IPS-11a (cell line): ENCODE results near the gene HES7.

ENCODE experiments used
- H3K4me3 ChIP-seq: one replicate; pipeline ENCODE4 v1.5.1; 2013; ENCODE audit warnings: low read depth, low read length, control low read depth

HES7 gene

DNA sequence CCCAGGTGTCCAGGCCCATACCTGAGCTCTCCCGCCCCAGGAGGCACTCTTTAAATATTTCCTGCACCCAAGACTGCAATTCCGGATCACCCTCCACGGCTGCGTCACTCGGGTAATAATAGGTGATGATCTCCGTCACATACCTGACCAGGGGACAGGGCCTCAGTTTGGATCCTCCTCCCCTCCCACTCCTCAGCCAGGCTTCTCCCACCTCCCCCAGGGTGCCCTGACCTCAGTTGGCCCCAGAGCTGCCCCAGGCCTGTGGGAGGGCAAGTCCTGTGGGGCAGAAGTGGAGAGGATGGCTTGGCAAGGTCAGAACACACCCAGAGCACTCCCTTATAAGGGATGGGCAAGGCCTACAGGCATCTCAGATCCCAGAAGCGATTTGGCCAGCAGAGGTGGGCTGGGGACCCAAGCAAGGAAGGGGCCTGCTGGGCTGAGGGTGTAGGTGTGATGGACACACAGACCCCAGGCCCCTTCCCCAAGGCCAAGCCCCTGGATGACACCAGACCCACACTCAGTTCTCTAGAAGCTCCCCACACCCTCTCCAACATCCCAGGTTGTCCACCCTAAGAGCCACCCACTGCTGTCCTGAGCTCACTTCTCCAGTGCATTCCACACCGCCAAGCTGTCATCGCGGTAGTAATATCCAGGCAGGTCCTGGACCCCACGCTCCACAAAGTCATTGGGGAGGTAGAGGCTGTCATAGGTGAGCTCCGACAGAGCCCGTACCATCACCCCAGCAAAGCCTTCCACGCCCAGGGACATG, 48.1 kb downstream of the HES7 start:
- H3K4me3 ChIP-seq, result no peak overlapping the region

DNA sequence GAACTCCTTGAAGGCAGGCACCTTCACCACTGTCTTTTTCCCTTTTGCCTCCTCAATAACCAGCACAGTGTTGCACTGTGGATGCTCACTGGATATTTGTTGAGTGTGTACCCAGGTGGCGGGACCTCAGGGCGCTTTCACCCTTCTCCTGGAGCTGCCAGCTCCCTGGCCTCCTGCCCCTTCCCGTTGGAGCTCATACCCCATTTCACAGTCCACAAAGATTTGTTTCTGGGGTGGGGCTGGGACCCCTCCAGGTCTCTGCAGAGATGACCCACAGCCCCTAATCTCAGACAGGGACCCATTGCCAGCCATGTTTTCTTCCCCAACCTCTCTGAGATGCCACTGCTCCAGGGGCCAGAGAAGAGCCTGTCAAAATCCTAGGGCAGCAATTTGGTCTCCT, 48.8 kb downstream of the HES7 start:
- no peak overlapping the region for H3K4me3 ChIP-seq

GRCh38 chr17:8074554-8074953, 49.4 kb downstream of the HES7 start:
- no peak overlapping the region for H3K4me3 ChIP-seq

DNA sequence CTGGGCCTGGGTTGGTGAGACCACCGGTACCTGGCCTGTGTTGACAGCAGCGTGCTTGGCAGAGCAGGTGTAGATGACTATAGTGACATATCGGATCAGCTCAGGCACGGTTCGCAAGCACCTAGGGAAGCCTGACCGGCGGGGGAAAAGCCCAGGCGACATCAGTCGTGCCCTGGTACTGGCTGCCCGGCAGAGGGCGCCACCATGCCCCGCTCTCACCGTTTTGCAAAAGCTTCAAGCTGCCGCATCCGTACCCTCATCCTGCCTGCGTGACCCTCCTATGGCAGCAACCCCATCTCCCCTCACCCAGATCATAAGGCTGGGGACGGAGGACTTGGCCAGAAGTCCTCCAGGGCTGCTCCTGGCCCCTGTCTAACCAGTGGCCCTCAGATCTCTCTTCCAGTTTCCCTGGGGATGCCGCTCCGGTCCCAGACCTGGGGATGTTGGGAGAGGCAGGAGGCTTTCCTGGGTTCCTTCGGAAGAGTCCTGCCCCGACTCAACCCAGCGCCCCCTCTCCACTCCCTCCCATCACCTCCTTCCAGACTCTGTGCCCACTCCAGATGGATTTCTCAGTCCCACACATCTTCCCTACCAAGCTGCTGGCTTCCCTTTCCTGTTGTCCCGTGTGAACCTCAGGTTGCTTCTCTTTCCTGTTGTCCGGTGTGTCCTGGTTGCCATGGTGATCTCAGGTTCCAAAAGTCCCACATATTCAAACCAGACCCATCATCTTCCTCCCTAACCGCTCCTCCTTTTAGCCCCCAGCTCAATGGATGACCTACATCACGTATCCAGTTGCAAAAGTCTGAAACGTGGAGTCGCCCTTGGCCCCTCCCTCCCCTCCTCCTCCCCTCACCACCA, 50.0 kb downstream of the HES7 start:
- H3K4me3 ChIP-seq, result peak overlapping the region; percentile 14

GRCh38 chr17:8072729-8073461, 51.0 kb downstream of the HES7 start:
- peak overlapping the region; percentile 4 for H3K4me3 ChIP-seq

DNA sequence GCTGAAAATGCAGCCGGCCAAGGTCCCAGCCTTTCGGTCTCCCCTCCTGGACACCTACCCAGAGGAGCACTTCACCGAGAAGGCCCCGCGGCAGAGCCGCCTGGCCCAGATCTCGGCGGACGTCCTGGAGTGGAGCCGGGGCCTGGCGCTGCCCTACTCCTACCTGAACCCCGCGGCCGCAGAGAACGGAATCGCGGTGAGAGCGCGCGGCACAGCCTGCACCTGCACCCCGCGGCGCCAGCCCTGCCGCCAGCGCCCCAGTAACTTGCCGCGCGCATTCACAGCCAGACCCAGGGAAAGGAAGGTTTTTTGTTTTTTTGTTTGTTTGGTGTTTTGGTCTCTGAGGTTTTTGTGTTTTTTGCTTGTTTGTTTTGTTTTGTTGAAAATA, 51.6 kb downstream of the HES7 start:
- H3K4me3 ChIP-seq, result peak overlapping the region; percentile 8

- H3K4me3 ChIP-seq, result no peak overlapping the region
Measured at GRCh38 chr17:8071496-8071895, 52.4 kb downstream of the HES7 start.
